ACHN (cell line): ENCODE data around the gene DDX1.

Source experiments
- DNase-seq: peaks from one replicate; pipeline ENCODE4 v3.0.0-alpha.2; 2015
- in situ Hi-C: cut with HindIII; loops from 2 replicates; pipeline ENCODE4 v1.10.0; 2017; ENCODE audit warnings: low sequenced_read_pairs, low pct_ligation_motif_present, low pct_unique_long_range_greater_than_20kb

The DDX1 gene

DNA sequence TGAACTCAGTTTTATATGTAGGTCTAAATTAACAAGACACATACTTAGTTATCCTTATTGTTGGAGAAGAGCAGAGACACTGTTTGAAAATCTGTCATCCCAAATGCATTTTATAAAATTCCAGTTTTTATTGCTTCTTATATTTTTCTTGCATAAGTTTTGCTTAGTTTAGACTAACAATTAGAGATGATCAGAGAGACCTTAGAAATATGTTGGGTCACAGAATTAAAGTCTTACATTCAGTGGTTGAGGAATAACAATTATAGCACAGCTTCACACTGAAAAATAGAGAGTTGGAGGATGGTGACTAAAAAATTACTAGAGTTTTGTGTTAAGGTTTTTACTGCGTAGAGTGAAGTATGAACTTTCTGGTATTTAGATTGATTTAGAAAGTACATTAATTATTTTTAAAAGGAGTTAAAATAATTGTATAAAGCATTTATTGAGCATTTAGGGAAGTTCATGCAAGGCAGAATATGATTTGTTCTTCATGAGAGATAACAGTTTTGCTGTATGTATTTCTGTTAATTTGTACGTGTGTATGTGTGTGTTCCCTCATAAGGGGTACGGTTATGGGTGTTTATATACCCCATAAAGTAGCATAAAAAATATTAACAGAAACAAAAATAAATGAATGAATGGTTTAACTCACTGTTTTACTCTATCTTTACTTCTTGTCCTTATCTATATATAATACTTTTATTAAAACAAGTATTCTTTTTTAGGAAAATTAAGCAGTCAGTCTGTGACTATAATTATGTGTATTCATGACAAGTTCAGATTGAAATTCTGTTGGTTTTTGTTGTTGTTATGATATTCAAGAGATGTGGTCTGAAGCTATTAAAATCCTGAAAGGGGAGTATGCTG lies 31.2 kb downstream of the DDX1 start:
- in situ Hi-C loops = no loop called here
- DNase-seq = no peak

- in situ Hi-C loops = no loop called here
- DNase-seq = no peak
These were observed 31.8 kb downstream of the DDX1 start for GRCh38 chr2:15623481-15623796.

GRCh38 chr2:15623898-15624541 lies 32.4 kb downstream of the DDX1 start:
- DNase-seq = no peak
- in situ Hi-C loops = no loop called here

DNA sequence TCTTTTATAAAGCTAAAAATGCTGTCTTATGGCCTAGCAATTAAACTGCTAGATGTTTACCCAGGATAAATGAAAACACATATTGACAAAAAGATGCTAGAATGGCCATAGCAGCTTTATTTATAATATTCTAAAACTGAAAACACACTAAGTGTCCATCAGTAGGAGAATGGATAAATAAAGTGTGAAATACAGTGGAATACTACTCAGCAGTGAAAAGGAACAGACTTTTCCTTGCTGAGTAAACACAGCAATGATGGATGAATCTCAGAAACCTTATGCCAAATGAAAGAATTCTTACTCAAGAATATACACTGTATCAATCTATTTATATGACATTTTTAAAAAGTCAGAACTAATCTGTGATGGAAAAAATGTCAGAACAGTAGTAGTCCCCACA lies 33.2 kb downstream of the DDX1 start:
- no peak for DNase-seq
- in situ Hi-C loops = loop anchor here (25.0 kb wide), 1 partner anchor 112 kb away; no protein-coding TSS in a partner anchor

- DNase-seq = no peak
- in situ Hi-C loops = loop anchor here (25.0 kb wide), 1 partner anchor 112 kb away; no protein-coding TSS in a partner anchor
These were observed 33.8 kb downstream of the DDX1 start for GRCh38 chr2:15625344-15626036.

GRCh38 chr2:15626126-15626525 lies 34.5 kb downstream of the DDX1 start:
- in situ Hi-C loops = loop anchor here (25.0 kb wide), 1 partner anchor 111 kb away; no protein-coding TSS in a partner anchor

GRCh38 chr2:15626967-15627366 lies 35.3 kb downstream of the DDX1 start:
- in situ Hi-C loops = loop anchor here (25.0 kb wide), 1 partner anchor 110 kb away; no protein-coding TSS in a partner anchor
- DNase-seq = no peak

More at GRCh38 chr2:15626126-15626525, 34.5 kb downstream of the DDX1 start:
- no peak for DNase-seq

DNA sequence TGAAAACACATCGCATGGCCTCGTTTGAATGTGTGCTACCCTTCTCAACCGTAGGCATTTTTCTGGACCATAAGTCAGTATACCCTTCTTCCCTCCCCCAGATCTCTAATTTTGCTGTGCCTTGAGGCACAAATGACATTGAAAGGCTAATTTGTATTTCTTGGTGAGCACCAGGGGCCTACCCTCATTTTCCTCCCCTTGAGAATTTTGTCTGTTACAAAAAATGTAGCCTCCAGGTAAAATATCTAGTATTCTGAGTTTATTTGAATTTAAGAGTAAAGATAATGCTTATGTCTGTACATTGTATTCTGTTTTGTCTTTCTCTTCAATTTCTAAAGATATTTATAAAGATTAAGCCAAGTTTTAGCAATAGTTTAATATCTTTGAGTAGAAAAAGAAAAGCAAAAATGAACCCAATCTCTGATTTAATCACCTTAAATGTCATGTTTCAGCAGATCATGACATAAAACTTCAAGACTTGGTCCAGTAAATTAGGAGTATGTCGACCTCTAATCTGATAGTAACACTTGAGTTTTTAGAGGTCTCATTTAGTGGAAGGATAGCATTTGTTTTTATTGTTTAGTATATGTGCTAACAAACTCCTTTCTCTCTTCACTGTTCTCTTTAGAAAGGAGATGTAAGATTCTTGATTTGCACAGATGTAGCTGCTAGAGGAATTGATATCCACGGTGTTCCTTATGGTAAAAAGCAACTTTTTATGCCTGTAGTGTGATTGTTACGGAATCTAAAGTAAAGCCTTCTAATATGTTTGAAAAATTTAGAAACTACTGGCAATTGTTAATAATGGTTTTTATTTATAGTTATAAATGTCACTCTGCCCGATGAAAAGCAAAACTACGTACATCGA lies 36.4 kb downstream of the DDX1 start:
- DNase-seq = no peak
- in situ Hi-C loops = loop anchor here (25.0 kb wide), 1 partner anchor 109 kb away; no protein-coding TSS in a partner anchor

GRCh38 chr2:15628899-15629855 lies 37.5 kb downstream of the DDX1 start:
- DNase-seq = no peak
- in situ Hi-C loops = loop anchor here (25.0 kb wide), 1 partner anchor 108 kb away; no protein-coding TSS in a partner anchor

DNA sequence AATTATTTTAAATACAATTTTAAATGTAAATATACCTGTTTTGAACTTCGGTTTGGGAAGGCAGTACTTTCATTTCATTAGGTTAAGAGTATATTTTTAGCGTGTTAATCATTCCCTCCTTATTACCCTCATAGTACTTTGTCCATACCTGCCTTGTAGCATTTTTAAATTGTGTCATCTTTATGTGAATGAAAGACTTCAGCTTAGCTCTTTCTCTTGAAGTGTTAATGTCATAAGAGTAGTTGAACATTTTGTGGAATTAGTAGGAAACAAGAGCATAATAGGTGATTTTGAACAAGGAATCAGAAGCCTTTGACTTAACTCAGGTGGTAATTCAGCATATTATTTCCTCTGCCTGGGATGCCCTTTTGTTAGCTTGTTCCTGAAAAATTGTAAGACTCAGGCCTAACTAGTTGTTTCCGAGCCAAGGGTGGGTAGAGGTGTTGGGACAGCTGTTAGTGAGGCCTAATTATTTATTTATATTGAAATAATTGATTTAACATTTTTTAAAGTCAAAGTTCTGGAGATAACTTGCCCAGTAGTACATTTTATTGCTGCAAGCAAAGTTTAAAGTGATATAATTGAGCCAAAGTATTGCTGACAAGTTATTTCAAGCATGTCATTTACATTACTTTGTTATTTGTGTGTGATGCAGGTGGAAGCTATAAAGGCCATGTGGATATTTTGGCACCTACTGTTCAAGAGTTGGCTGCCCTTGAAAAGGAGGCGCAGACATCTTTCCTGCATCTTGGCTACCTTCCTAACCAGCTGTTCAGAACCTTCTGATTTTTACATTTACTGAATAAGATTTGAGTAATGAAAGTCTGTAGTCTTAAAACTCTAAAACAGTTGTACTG lies 38.7 kb downstream of the DDX1 start:
- in situ Hi-C loops = loop anchor here (25.0 kb wide), 1 partner anchor 107 kb away; no protein-coding TSS in a partner anchor

DNA sequence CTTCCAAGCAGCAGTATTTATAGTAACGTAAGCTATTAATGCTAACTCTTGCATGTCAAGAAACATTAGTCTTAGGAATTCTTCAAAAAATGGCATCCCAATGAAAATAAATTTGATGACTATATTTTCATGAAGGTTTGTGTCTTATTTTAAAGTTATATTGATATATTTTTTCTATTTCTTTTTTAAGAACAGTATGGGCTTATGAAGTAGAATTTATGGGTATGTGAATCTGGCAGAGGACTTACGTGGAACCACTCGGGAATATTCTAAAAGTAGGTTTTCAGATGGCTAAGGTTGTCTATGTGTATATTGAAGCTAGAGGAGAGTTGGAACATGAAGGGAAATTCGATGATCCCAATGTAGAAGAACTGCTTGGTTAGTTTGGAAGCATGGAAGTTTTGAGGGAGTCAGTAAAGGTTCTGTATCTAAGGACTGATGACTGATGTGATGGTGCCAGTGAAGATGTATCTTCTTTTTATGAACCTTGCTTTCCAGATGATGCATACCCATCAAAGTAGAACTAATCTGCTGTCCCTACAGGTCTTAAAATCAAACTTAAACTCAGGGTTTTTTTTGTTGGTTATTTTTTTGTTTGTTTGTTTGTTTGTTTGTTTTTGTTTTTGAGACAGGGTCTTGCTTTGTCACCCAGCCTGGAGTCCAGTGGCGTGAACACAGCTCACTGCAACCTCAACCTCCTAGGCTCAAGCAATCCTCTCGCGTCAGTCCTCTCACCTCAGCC lies 39.5 kb downstream of the DDX1 start:
- no peak for DNase-seq
- in situ Hi-C loops = loop anchor here (25.0 kb wide), 1 partner anchor 106 kb away; no protein-coding TSS in a partner anchor

More for the DNA sequence above, 38.7 kb downstream of the DDX1 start:
- no peak for DNase-seq

DNA sequence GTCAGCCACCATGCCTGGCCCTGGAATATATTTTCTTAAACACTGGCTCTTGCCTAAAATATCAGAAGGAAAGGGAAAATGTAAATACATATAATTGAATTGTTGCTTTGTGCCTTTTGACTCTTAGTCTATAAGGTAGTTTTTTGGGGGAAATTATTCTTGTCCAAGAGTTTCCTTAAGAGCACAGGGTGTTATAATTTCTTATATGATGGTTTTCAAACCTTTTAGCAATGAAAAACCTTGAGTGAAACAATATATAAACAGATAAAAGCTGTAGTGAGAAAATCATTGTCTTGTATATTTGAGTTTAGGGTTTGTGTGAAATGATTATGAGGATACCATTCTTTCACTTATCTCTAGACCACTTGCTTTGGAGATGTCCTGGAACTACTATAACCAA lies 40.2 kb downstream of the DDX1 start:
- DNase-seq = no peak
- in situ Hi-C loops = loop anchor here (25.0 kb wide), 1 partner anchor 105 kb away; no protein-coding TSS in a partner anchor

GRCh38 chr2:15633043-15633970 lies 41.6 kb downstream of the DDX1 start:
- in situ Hi-C loops = loop anchor here (25.0 kb wide), 1 partner anchor 104 kb away; no protein-coding TSS in a partner anchor
- no peak for DNase-seq

- in situ Hi-C loops = loop anchor here (25.0 kb wide), 1 partner anchor 103 kb away; no protein-coding TSS in a partner anchor
- DNase-seq = no peak
These were observed 42.3 kb downstream of the DDX1 start for GRCh38 chr2:15633971-15634346.
